H54 (cell line): ENCODE data around the gene PTX4.
"Not testable (repeated sequence)": the region's sequence is repeated elsewhere in the genome, so short reads cannot be mapped to it uniquely, and the experiment has no call there.

Experiments
- DNase-seq: peaks from one replicate; pipeline ENCODE4 v3.0.0; 2011; ENCODE audit warnings: low spot score, mixed read lengths; ENCODE audit not compliant: insufficient read length
- FAIRE-seq: peaks from 3 replicates; lab custom pipeline; 2011; peaks lifted over from hg19 to GRCh38; lab: Jason Lieb, UNC
- POLR2A ChIP-seq: IDR thresholded peaks from 2 replicates; pipeline ENCODE4 v1.6.1; 2011; ENCODE audit warnings: low read depth, mild to moderate bottlenecking, low read length

Gene PTX4

GRCh38 chr16:1492082-1492922 is 3.6 kb upstream of the PTX4 start:
- no peak for TF ChIP-seq POLR2A
- FAIRE-seq, result no peak
- DNase-seq, result no peak

- DNase-seq (no peak), FAIRE-seq (no peak)
- no peak for TF ChIP-seq POLR2A
Observed at GRCh38 chr16:1491327-1491726, 2.6 kb upstream of the PTX4 start.

- TF ChIP-seq POLR2A, result no peak
- no peak for DNase-seq
- no peak for FAIRE-seq
Observed at GRCh38 chr16:1489077-1489476, 333 bp upstream of the PTX4 start.

- FAIRE-seq, result no peak
Observed at GRCh38 chr16:1488054-1488601, 616 bp downstream of the PTX4 start.

GRCh38 chr16:1487395-1488053 is 1.2 kb downstream of the PTX4 start:
- DNase-seq (no peak), FAIRE-seq (no peak)
- no peak for TF ChIP-seq POLR2A

More at GRCh38 chr16:1488054-1488601, 616 bp downstream of the PTX4 start:
- DNase-seq, result no peak
- TF ChIP-seq POLR2A, result no peak

GRCh38 chr16:1486551-1487390 is 2.0 kb downstream of the PTX4 start:
- FAIRE-seq (no peak), DNase-seq (no peak)
- TF ChIP-seq POLR2A, result no peak

- TF ChIP-seq POLR2A, result no peak
- FAIRE-seq (no peak), DNase-seq (no peak)
Observed at GRCh38 chr16:1485847-1486496, 2.8 kb downstream of the PTX4 start.

GRCh38 chr16:1481906-1482835 is 6.6 kb downstream of the PTX4 start:
- no peak for TF ChIP-seq POLR2A
- no peak for FAIRE-seq
- no peak for DNase-seq

GRCh38 chr16:1478937-1479336 is 9.8 kb downstream of the PTX4 start:
- not testable (repeated sequence) for FAIRE-seq

GRCh38 chr16:1477033-1477432 is 11.7 kb downstream of the PTX4 start:
- no peak for FAIRE-seq

More at GRCh38 chr16:1478937-1479336, 9.8 kb downstream of the PTX4 start:
- DNase-seq, result not testable (repeated sequence)

GRCh38 chr16:1475552-1476114 is 13.1 kb downstream of the PTX4 start:
- no peak for FAIRE-seq
- no peak for TF ChIP-seq POLR2A
- no peak for DNase-seq

More at GRCh38 chr16:1477033-1477432, 11.7 kb downstream of the PTX4 start:
- no peak for DNase-seq
- TF ChIP-seq POLR2A, result no peak
